Liver (tissue), 9 donors: Measurements from ENCODE around the gene EIF2B2. TPM values are rescaled to one million over a fixed set of nuclear protein-coding genes. Genes with fewer than 3 reads are reported as not detected.

Source experiments
- DNase-seq: peaks from one replicate; pipeline ENCODE4 v3.0.0-alpha.2; 2017; ENCODE audit warnings: low spot score
- H3K27ac ChIP-seq, 2 donors: one replicate each; pipeline ENCODE4 v1.7.0; 2013; ENCODE audit warnings: inconsistent platforms in 2 of 2, low read length in 2 of 2, control low read depth in 1 of 2, low read depth in 1 of 2, mild to moderate bottlenecking in 1 of 2
- H3K27me3 ChIP-seq, 4 donors: one replicate each; pipeline versions ENCODE4 v1.6.1 to v1.7.0; 2013; ENCODE audit warnings: low read length in 3 of 4, inconsistent platforms in 1 of 4, mild to moderate bottlenecking in 1 of 4, moderate library complexity in 1 of 4; ENCODE audit not compliant: control insufficient read depth in 4 of 4, insufficient read depth in 4 of 4
- H3K36me3 ChIP-seq, 4 donors: one replicate each; pipeline versions ENCODE4 v1.6.1 to v1.7.0; 2013; ENCODE audit warnings: low read length in 3 of 4, mild to moderate bottlenecking in 3 of 4, low read depth in 1 of 4, moderate library complexity in 1 of 4; ENCODE audit not compliant: control insufficient read depth in 4 of 4, insufficient read depth in 3 of 4
- H3K4me1 ChIP-seq, 4 donors: one replicate each; pipeline versions ENCODE4 v1.6.1 to v1.7.0; 2013; ENCODE audit warnings: low read length in 3 of 4, mild to moderate bottlenecking in 3 of 4, moderate library complexity in 1 of 4; ENCODE audit not compliant: control insufficient read depth in 4 of 4, insufficient read depth in 4 of 4
- H3K4me3 ChIP-seq, 3 donors: one replicate each; pipeline versions ENCODE4 v1.6.1 to v1.7.0; 2013; ENCODE audit warnings: low read length in 3 of 3, control low read depth in 1 of 3, low read depth in 1 of 3, mild to moderate bottlenecking in 1 of 3
- H3K9ac ChIP-seq, 2 donors: one replicate each; pipeline ENCODE4 v1.7.0; 2013; ENCODE audit warnings: low read length in 2 of 2, mild to moderate bottlenecking in 2 of 2, moderate library complexity in 2 of 2, control low read depth in 1 of 2, low read depth in 1 of 2
- H3K9me3 ChIP-seq, 4 donors: one replicate each; pipeline versions ENCODE4 v1.6.1 to v1.7.0; 2013; ENCODE audit warnings: low read length in 3 of 4; ENCODE audit not compliant: control insufficient read depth in 4 of 4
- FOXA1 ChIP-seq: IDR thresholded peaks from 2 replicates; pipeline ENCODE4 v1.6.1; 2016; ENCODE audit warnings: antibody characterized with exemption
- FOXA2 ChIP-seq: IDR thresholded peaks from 2 replicates; pipeline ENCODE4 v1.6.1; 2016; ENCODE audit warnings: antibody characterized with exemption
- GABPA ChIP-seq, 2 donors: IDR thresholded peaks in 1 of 2; conservative IDR thresholded peaks in 1 of 2; 2 replicates each; pipeline ENCODE4 v1.6.1; 2016; ENCODE audit warnings: antibody characterized with exemption in 2 of 2, mild to moderate bottlenecking in 1 of 2, moderate library complexity in 1 of 2
- HNF4A ChIP-seq, 2 donors: conservative IDR thresholded peaks; 2 replicates each; pipeline ENCODE4 v1.6.1; 2016; ENCODE audit warnings: antibody characterized with exemption in 2 of 2, mild to moderate bottlenecking in 2 of 2
- HNF4G ChIP-seq: IDR thresholded peaks from 2 replicates; pipeline ENCODE4 v1.6.1; 2016; ENCODE audit warnings: antibody characterized with exemption
- JUND ChIP-seq, 2 donors: IDR thresholded peaks; 2 replicates each; pipeline ENCODE4 v1.6.1; 2016; ENCODE audit warnings: antibody characterized with exemption in 2 of 2
- NR2F2 ChIP-seq: IDR thresholded peaks from 2 replicates; pipeline ENCODE4 v1.6.1; 2016; ENCODE audit warnings: antibody characterized with exemption
- RAD21 ChIP-seq, 2 donors: IDR thresholded peaks; 2 replicates each; pipeline ENCODE4 v1.6.1; 2016; ENCODE audit warnings: antibody characterized with exemption in 2 of 2, mild to moderate bottlenecking in 2 of 2
- RXRA ChIP-seq, 2 donors: IDR thresholded peaks; 2 replicates each; pipeline ENCODE4 v1.6.1; 2017 to 2018; ENCODE audit warnings: antibody characterized with exemption in 2 of 2, mild to moderate bottlenecking in 1 of 2
- SP1 ChIP-seq: IDR thresholded peaks from 2 replicates; pipeline ENCODE4 v1.6.1; 2018; ENCODE audit warnings: antibody characterized with exemption, mild to moderate bottlenecking
- TAF1 ChIP-seq: conservative IDR thresholded peaks from 2 replicates; pipeline ENCODE4 v1.6.1; 2016; ENCODE audit warnings: antibody characterized with exemption, mild to moderate bottlenecking
- YY1 ChIP-seq: IDR thresholded peaks from 2 replicates; pipeline ENCODE4 v1.6.1; 2016; ENCODE audit warnings: antibody characterized with exemption, mild to moderate bottlenecking
- WGBS: extraction: QIAGEN DNeasy Blood & Tissue Kit; methylation state at CpG from one replicate; pipeline ENCODE4 v1.1.7; 2013; 5-methylcytosine and 5-hydroxymethylcytosine counted together
- polyA plus RNA-seq, 2 donors: library from polyadenylated mRNA; stranded (reverse) in 1 of 2; unstranded in 1 of 2; fragments of 200-250 nt in 1 of 2; fragments of >200 nt in 1 of 2; fragmentation: Nextera tagmentation in 1 of 2; extraction: Ambion mirVana in 1 of 2; gene quantifications; one replicate each; pipeline versions ENCODE4 v1.2.1 to v1.2.3, GENCODE V29; 2013 to 2015
- total RNA-seq, 2 donors: library from RNA; depleted of rRNA; stranded (reverse); fragments of >200 nt; gene quantifications; one replicate each; pipeline ENCODE4 v1.2.3, GENCODE V29; 2014
- TF ChIP-seq, protein P1 (sequence below): IDR thresholded peaks from 2 replicates; pipeline ENCODE4 v1.6.1; 2016; ENCODE audit warnings: antibody characterized with exemption, mild to moderate bottlenecking
- TF ChIP-seq, protein P2 (sequence below): IDR thresholded peaks from 2 replicates; pipeline ENCODE4 v1.6.1; 2016; ENCODE audit warnings: antibody characterized with exemption
- TF ChIP-seq, protein P3 (sequence below): fragments of 150-350 bp; IDR thresholded peaks from 2 replicates; pipeline ENCODE4 v1.5.1; 2017; ENCODE audit warnings: improper control_type of control experiment, low read depth, low read length; ENCODE audit not compliant: missing input control
- donor health status: healthy.
- donor health status: healthy.
- donor health status: healthy.
- donor health status: healthy.
- donor health status: healthy.

EIF2B2 gene
- total and polyA plus RNA-seq, 4 donors = 16.2 to 23.6 (median 20.2) TPM

- no peaks in the 10 kb centered on the region for H3K9me3 ChIP-seq
- H3K36me3 ChIP-seq = no peaks in the 10 kb centered on the region
- TF ChIP-seq FOXA2 (no peak), SP1 (no peak)
- peaks cover 0 to 4% (median 0%) of the 10 kb centered on the region in 4 donors for H3K4me1 ChIP-seq
- no peak overlapping the region for H3K4me3 ChIP-seq
- DNase-seq = no peak
- no peak overlapping the region for H3K9ac ChIP-seq
- H3K27me3 ChIP-seq = no peaks in the 10 kb centered on the region
- H3K27ac ChIP-seq = no peak overlapping the region
- 79% methylated on average over 11 of the region's 11 CpGs for WGBS
Observed at GRCh38 chr14:74978416-74978947, 24.2 kb upstream of the EIF2B2 start.

- Histone ChIP-seq H3K36me3 (no peaks in the 10 kb centered on the region), H3K9me3 (no peaks in the 10 kb centered on the region), H3K9ac (no peak overlapping the region), H3K27me3 (no peaks in the 10 kb centered on the region), H3K27ac (no peak overlapping the region), H3K4me1 (peaks cover 0 to 4% (median 0%) of the 10 kb centered on the region in 4 donors), H3K4me3 (no peak overlapping the region)
- 84% methylated on average over 4 of the region's 4 CpGs for WGBS
- no peak for TF ChIP-seq HNF4G
- TF ChIP-seq GABPA (IDR thresholded peaks at IDR 0.05 in 1 of 2, conservative IDR thresholded peaks at IDR 0.05 in 1 of 2) = no peak
- TF ChIP-seq RAD21 (IDR thresholded peaks at IDR 0.05) = no peak
- no peak for TF ChIP-seq TAF1
- TF ChIP-seq, protein P1, sequence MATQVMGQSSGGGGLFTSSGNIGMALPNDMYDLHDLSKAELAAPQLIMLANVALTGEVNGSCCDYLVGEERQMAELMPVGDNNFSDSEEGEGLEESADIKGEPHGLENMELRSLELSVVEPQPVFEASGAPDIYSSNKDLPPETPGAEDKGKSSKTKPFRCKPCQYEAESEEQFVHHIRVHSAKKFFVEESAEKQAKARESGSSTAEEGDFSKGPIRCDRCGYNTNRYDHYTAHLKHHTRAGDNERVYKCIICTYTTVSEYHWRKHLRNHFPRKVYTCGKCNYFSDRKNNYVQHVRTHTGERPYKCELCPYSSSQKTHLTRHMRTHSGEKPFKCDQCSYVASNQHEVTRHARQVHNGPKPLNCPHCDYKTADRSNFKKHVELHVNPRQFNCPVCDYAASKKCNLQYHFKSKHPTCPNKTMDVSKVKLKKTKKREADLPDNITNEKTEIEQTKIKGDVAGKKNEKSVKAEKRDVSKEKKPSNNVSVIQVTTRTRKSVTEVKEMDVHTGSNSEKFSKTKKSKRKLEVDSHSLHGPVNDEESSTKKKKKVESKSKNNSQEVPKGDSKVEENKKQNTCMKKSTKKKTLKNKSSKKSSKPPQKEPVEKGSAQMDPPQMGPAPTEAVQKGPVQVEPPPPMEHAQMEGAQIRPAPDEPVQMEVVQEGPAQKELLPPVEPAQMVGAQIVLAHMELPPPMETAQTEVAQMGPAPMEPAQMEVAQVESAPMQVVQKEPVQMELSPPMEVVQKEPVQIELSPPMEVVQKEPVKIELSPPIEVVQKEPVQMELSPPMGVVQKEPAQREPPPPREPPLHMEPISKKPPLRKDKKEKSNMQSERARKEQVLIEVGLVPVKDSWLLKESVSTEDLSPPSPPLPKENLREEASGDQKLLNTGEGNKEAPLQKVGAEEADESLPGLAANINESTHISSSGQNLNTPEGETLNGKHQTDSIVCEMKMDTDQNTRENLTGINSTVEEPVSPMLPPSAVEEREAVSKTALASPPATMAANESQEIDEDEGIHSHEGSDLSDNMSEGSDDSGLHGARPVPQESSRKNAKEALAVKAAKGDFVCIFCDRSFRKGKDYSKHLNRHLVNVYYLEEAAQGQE = no peak
- TF ChIP-seq, protein P2, sequence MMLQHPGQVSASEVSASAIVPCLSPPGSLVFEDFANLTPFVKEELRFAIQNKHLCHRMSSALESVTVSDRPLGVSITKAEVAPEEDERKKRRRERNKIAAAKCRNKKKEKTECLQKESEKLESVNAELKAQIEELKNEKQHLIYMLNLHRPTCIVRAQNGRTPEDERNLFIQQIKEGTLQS = no peak
- no peak for TF ChIP-seq FOXA1
- TF ChIP-seq RXRA (IDR thresholded peaks at IDR 0.05) = no peak
- no peak for DNase-seq
Observed at GRCh38 chr14:74979029-74979428, 23.7 kb upstream of the EIF2B2 start.

DNA sequence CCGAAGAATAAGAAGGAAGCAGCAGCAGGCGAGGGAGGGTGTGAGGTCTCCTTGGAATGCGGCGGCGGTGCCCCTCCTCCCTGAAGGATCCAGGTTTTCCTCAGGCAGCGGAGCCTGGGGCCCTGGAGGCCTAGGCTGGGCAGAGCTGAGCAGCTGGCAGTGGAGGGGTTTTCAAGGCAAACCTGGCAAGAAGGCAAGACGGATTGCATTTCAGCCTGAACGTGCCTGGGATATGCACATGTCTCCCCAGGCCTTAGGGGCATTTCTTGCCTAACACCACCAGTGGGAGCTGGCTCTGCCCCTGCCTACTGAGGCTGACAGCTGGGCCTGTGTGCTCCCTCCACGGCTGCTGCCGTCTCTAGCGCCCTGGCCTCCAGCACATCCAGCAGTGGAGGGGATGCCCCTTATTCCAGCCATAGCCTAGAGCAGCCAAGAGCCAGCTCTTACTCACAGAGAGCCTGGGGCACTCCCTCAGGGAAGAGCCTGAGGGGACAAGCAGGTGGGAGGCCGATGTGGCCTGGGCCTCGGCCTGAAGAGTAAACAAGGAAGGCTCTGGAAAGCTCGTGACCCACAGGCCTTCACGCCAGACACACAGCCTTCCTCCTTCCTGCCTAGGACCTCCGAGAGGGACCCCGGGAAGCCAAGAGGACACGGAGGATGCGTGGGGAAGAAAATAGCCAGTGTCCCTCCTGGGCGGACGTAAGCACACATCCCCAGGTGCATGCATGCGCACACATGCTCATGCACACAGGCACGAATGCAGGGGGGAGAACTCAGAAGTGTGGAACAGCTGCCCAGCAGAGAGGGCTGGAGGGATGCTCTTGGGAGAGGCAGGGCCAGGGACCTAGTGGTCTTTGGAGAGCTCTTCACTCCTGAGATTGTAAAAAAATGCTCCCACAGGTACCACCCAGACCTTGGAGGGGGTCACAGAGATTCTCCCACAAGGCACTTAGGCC, 23.0 kb upstream of the EIF2B2 start:
- 85% methylated on average over 23 of the region's 23 CpGs for WGBS
- Histone ChIP-seq H3K4me3 (no peak overlapping the region), H3K36me3 (no peaks in the 10 kb centered on the region), H3K4me1 (peaks cover 0 to 4% (median 0%) of the 10 kb centered on the region in 4 donors), H3K9me3 (no peaks in the 10 kb centered on the region), H3K27me3 (no peaks in the 10 kb centered on the region), H3K9ac (no peak overlapping the region), H3K27ac (no peak overlapping the region)
- no peak for DNase-seq
- TF ChIP-seq RAD21 (IDR thresholded peaks at IDR 0.05) (no peak), HNF4A (conservative IDR thresholded peaks at IDR 0.05) (no peak), NR2F2 (no peak), RXRA (IDR thresholded peaks at IDR 0.05) (no peak), FOXA1 (no peak), HNF4G (no peak), JUND (IDR thresholded peaks at IDR 0.05) (no peak), YY1 (no peak), TAF1 (no peak), FOXA2 (no peak), SP1 (no peak)
- TF ChIP-seq, protein P3, sequence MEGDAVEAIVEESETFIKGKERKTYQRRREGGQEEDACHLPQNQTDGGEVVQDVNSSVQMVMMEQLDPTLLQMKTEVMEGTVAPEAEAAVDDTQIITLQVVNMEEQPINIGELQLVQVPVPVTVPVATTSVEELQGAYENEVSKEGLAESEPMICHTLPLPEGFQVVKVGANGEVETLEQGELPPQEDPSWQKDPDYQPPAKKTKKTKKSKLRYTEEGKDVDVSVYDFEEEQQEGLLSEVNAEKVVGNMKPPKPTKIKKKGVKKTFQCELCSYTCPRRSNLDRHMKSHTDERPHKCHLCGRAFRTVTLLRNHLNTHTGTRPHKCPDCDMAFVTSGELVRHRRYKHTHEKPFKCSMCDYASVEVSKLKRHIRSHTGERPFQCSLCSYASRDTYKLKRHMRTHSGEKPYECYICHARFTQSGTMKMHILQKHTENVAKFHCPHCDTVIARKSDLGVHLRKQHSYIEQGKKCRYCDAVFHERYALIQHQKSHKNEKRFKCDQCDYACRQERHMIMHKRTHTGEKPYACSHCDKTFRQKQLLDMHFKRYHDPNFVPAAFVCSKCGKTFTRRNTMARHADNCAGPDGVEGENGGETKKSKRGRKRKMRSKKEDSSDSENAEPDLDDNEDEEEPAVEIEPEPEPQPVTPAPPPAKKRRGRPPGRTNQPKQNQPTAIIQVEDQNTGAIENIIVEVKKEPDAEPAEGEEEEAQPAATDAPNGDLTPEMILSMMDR = no peak
- TF ChIP-seq, protein P2 = no peak
- TF ChIP-seq, protein P1 = no peak
